Measurements from ENCODE around the gene DNAJC21. TPM values are rescaled to one million over a fixed set of nuclear protein-coding genes. Genes with fewer than 3 reads are reported as not detected.

Gene DNAJC21
- total and polyA plus RNA-seq, 2 donors = 38.1 to 48.9 TPM

DNA sequence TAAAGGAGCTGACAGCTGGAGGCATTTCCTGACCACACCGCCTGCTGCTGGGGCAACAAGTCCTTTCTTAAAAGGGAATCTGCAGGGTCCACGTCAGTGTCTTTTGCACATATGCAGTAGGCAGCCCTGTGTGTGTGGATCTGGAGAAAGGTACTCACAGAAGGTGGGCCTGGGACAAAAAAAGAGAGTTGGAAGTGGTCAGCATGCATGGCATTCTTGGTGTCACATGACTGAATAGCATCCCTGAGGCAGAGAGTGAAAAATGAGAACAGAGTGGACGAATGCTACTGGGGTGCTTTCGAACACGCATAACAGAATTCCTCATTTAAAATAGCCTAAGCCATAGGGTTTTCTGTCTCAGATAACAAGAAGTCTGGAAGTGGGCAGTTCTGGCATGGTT, 47.0 kb downstream of the DNAJC21 start:
- Histone ChIP-seq H3K4me3 (ENCODE audit: low read depth, low read length) (no peak overlapping the region), H3K4me1 (ENCODE audit: insufficient read depth) (no peaks in the 10 kb centered on the region), H3K36me3 (ENCODE audit: insufficient read depth) (no peaks in the 10 kb centered on the region), H3K27ac (ENCODE audit: low read depth) (no peak overlapping the region)
- no peak for DNase-seq (ENCODE audit: extremely low spot score)
- 82% methylated on average over 5 of the region's 5 CpGs for WGBS

DNA sequence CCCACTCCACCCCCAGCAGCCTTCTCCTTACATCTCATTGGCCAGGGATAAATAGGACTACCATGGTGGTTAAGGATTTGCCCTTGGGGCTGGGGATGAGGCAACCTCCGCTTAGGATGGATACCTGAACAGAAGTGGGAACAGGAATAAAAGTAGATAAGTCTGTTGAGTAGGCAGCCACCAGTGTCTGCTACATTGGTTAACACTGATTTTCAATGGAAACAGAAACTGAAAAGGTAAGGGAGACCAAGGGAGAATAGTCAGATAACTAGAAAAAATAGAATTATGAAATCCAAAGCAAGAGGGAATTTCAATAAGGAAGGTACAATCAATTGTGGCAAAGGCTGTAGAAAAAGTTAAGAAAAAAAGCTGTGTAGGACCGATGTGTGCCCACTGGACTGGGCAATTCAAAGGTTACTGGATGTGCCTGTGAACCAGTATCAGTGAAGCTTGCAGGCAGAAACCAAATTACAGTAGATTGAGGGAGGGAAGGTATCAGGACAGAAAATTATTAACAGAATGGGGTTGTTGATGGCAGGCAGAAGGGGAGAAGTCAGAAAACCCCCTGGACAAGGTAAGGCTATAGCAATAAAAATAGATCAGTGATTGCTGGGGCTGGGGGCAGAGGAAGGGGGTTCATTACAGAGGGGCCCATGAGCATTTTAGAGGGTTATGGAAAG, 48.7 kb downstream of the DNAJC21 start:
- Histone ChIP-seq H3K27ac (ENCODE audit: low read depth) (no peak overlapping the region), H3K4me3 (ENCODE audit: low read depth, low read length) (no peak overlapping the region), H3K36me3 (ENCODE audit: insufficient read depth) (no peaks in the 10 kb centered on the region), H3K4me1 (ENCODE audit: insufficient read depth) (no peaks in the 10 kb centered on the region)
- DNase-seq (ENCODE audit: extremely low spot score) = no peak
- 76% methylated on average over 2 of the region's 2 CpGs for WGBS

DNA sequence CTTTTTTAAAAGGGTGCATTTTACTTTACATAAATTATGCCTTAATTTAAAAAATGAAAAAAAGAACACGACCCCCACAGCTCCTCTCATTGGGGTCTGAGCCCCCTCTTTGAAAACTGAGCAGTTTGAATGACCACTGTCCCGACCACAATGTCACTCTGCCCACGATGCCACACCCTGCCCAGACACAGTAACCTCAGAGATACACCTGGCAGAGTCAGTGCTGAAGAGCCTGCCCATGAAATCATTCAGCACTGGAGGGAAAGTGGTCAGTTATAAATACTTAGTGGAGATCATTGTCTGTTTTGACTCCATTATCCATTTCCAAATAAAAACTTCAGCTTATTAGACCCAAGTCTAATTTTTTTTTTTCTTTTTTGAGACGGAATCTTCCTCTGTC, 49.3 kb downstream of the DNAJC21 start:
- Histone ChIP-seq H3K4me1 (ENCODE audit: insufficient read depth) (no peaks in the 10 kb centered on the region), H3K27ac (ENCODE audit: low read depth) (no peak overlapping the region), H3K36me3 (ENCODE audit: insufficient read depth) (no peaks in the 10 kb centered on the region), H3K4me3 (ENCODE audit: low read depth, low read length) (no peak overlapping the region)
- DNase-seq (ENCODE audit: extremely low spot score) = no peak
- 70% methylated on average over 4 of the region's 4 CpGs for WGBS

DNA sequence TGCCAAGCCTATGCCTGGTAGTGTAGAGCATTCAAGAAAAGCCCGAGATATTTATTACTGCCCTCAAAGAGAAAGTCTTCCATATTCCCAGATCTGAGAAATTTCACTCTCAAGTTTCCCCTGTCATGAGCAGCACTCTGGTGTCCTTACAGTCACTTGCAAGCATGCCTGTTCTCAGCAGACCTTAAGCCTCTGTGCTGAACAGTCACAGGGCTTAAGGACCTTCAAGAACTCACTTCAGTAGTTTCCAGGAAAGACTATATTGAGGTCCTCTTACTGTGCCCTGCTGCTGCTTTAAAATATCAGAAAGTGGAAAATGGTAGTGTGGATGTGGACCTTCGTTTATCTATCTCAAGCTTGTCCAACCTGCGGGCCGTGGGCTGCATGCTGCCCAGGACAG, 53.5 kb downstream of the DNAJC21 start:
- H3K4me1 ChIP-seq (ENCODE audit: insufficient read depth) = no peaks in the 10 kb centered on the region
- no peak overlapping the region for H3K27ac ChIP-seq (ENCODE audit: low read depth)
- 87% methylated on average over 4 of the region's 4 CpGs for WGBS
- H3K4me3 ChIP-seq (ENCODE audit: low read depth, low read length) = no peak overlapping the region
- no peak for DNase-seq (ENCODE audit: extremely low spot score)
- no peaks in the 10 kb centered on the region for H3K36me3 ChIP-seq (ENCODE audit: insufficient read depth)

DNA sequence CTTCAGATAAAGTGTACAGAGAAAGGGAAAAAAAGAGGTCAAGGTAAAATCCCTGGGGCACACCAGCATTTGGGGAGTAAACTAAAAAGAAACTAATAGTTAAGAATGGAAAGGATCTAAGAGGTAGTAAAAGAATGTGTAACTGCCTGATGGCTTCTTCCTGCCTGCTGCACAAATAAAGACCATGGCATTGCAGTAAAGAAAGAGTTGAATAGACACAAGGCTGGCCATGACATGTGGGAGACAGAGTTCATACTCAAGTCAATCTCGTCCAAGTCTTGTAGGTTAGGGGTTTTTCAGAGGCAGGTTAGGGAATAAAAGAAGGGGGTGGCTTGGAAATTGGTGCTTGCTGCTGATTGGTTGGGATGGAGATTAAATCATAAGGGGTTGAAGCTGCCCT, 57.6 kb downstream of the DNAJC21 start:
- 95% methylated on average over 1 of the region's 1 CpG for WGBS
- Histone ChIP-seq H3K4me1 (ENCODE audit: insufficient read depth) (no peaks in the 10 kb centered on the region), H3K27ac (ENCODE audit: low read depth) (no peak overlapping the region), H3K36me3 (ENCODE audit: insufficient read depth) (no peaks in the 10 kb centered on the region), H3K4me3 (ENCODE audit: low read depth, low read length) (no peak overlapping the region)
- DNase-seq (ENCODE audit: extremely low spot score) = no peak

DNA sequence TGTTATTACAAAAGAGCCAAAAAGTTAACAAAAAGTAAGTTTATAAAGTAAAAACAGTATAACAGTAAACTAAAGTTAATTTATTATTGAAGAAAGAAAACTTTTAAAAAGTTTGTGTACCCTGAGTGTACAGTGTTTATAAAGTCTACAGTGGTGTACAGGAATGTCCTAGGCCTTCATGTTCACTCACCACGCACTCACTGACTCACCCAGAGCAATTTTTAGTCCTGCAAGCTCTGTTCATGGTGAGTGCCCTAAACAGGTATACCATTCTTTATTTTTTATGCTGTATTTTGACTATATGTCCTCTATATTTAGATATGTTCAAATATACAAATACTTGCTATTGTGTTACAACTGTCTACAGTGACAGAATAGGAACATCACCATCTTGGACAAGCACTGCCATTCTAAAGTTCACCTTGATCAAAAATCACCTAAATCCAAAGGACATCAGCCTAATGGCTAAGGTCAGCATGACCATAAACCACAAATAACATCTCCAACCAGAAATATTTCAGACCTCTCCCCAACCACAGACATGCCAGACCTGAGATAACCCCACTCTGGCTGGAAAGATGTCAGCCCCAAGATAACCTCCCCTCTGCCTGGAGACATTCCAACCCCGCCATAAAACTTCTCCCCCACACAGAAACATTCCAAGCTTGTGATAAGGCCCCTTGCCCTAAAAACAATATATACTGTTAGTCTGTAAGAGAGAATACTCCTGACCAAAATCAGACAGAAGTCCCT, 62.3 kb downstream of the DNAJC21 start:
- no peaks in the 10 kb centered on the region for H3K36me3 ChIP-seq (ENCODE audit: insufficient read depth)
- DNase-seq (ENCODE audit: extremely low spot score) = no peak
- 66% methylated on average over 2 of the region's 2 CpGs for WGBS

DNA sequence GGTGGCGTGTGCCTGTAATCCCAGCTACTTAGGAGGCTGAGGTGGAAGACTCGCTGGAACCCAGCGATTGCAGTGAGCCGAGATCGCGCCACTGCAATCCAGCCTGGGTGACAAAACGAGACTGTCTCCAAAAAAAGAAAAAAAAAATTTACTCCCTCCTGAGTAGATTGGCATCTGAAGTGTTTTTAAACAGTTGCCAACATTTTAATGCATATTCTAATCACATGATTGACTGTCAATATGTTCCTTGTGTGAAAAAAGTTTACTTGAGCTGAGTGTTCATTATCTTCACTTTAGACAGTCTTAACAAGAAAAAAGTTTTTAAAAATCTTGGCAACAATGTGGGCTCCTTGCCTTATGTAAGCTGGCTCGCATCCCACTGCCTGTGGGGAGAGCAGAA, 64.6 kb downstream of the DNAJC21 start:
- WGBS = 77% methylated on average over 8 of the region's 8 CpGs
- Histone ChIP-seq H3K27ac (ENCODE audit: low read depth) (no peak overlapping the region), H3K36me3 (ENCODE audit: insufficient read depth) (no peaks in the 10 kb centered on the region), H3K4me1 (ENCODE audit: insufficient read depth) (no peaks in the 10 kb centered on the region), H3K4me3 (ENCODE audit: low read depth, low read length) (no peak overlapping the region)
- no peak for DNase-seq (ENCODE audit: extremely low spot score)

More for the DNA sequence above, 62.3 kb downstream of the DNAJC21 start:
- Histone ChIP-seq H3K27ac (ENCODE audit: low read depth) (no peak overlapping the region), H3K4me1 (ENCODE audit: insufficient read depth) (no peaks in the 10 kb centered on the region), H3K4me3 (ENCODE audit: low read depth, low read length) (no peak overlapping the region)

DNA sequence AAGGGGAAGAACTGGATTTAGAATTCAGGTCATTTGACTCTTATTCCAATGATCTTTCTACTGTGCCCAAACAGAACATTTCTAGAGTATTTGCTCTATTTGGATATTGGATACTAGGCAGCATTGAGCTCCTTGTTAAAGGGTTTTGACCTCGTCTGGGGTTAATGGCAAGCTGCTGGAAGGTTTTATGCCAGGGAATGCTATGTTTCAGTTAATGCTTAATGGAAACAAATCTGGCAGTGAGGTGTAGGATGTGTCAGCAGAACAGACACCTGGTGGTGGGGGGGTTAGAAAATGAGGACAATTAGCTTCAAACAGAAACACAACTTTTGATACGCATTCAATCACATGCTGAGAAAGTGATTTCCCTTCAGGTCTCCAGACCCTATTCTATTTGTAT, 66.9 kb downstream of the DNAJC21 start:
- Histone ChIP-seq H3K27ac (ENCODE audit: low read depth) (no peak overlapping the region), H3K4me3 (ENCODE audit: low read depth, low read length) (no peak overlapping the region), H3K36me3 (ENCODE audit: insufficient read depth) (no peaks in the 10 kb centered on the region), H3K4me1 (ENCODE audit: insufficient read depth) (no peaks in the 10 kb centered on the region)
- WGBS = 83% methylated on average over 2 of the region's 2 CpGs
- DNase-seq (ENCODE audit: extremely low spot score) = no peak

DNA sequence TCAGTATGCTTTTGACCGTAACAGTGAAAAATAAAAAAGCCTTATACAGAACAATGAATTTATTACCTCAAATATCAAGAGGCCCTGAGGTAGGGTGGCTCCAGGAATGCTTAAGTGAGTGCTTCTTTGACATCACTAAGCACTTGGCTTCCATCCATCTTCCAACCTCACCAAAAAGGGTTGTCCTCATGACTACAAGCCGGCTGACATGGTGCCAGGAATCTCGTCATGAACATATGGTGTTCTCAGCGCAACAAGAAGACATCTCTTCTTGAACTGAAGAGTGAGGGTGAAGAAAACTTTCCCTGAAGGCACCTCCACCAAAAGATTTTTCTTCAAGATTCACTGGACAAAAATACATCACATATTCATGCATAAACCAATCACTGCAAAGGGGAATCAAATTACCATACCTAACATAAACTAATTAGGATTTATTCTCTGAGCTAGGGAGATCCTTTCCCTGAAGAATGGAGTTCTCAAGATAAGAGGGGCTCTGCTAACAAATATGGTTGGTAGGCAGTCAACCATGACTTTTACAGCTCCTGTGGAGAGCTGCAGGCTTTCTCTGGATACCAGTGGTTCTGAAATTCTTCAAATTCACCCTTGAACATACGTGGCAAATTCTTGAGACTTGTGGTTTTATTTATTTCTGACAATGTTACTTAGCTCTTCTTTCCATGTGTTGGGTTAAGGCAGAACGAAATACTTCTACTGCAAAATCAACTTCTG, 68.9 kb downstream of the DNAJC21 start:
- Histone ChIP-seq H3K4me1 (ENCODE audit: insufficient read depth) (no peaks in the 10 kb centered on the region), H3K27ac (ENCODE audit: low read depth) (no peak overlapping the region), H3K36me3 (ENCODE audit: insufficient read depth) (no peaks in the 10 kb centered on the region), H3K4me3 (ENCODE audit: low read depth, low read length) (no peak overlapping the region)
- 70% methylated on average over 6 of the region's 6 CpGs for WGBS
- DNase-seq (ENCODE audit: extremely low spot score) = no peak

DNA sequence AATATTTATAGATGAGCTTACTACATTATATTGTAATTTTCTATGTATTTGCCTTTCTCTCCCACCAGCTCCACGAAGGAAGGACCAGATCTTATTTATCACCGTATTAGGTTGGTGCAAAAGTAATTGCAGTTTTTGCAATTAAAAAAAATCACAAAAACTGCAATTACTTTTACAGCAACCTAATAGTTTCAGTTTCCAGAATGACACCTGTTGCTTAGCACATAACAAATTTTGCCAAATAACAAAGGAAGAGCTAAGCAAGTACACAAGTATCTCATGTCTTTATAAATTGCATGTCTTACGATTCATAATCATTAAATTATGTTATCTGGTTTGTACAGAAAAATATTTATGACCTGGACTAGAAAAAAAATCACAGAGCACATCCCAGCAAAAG, 72.5 kb downstream of the DNAJC21 start:
- WGBS = 71% methylated on average over 3 of the region's 3 CpGs
- Histone ChIP-seq H3K4me3 (ENCODE audit: low read depth, low read length) (no peak overlapping the region), H3K36me3 (ENCODE audit: insufficient read depth) (no peaks in the 10 kb centered on the region), H3K4me1 (ENCODE audit: insufficient read depth) (no peaks in the 10 kb centered on the region), H3K27ac (ENCODE audit: low read depth) (no peak overlapping the region)
- DNase-seq (ENCODE audit: extremely low spot score) = no peak

DNA sequence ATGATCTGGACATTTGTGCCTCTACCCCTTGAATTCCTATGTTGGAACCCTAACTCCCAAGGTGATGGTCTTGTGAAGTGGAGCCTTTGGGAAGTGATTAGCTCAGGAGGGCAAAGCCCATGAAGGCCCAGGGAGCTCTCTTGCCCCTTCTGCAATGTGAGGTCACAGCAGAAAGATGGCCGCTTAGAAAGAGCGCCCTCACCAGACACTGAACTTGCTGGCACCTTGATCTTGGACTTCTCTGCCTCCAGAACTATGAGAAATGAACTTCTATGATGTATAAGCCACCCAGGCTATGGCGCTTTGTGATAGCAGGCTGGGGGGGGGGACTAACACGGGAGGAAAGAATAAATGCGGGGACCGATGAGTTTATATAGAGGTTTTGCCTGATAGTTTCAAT, 73.1 kb downstream of the DNAJC21 start:
- H3K4me3 ChIP-seq (ENCODE audit: low read depth, low read length) = no peak overlapping the region
- no peaks in the 10 kb centered on the region for H3K4me1 ChIP-seq (ENCODE audit: insufficient read depth)
- H3K36me3 ChIP-seq (ENCODE audit: insufficient read depth) = no peaks in the 10 kb centered on the region
- no peak for DNase-seq (ENCODE audit: extremely low spot score)
- no peak overlapping the region for H3K27ac ChIP-seq (ENCODE audit: low read depth)
- 94% methylated on average over 6 of the region's 6 CpGs for WGBS

DNA sequence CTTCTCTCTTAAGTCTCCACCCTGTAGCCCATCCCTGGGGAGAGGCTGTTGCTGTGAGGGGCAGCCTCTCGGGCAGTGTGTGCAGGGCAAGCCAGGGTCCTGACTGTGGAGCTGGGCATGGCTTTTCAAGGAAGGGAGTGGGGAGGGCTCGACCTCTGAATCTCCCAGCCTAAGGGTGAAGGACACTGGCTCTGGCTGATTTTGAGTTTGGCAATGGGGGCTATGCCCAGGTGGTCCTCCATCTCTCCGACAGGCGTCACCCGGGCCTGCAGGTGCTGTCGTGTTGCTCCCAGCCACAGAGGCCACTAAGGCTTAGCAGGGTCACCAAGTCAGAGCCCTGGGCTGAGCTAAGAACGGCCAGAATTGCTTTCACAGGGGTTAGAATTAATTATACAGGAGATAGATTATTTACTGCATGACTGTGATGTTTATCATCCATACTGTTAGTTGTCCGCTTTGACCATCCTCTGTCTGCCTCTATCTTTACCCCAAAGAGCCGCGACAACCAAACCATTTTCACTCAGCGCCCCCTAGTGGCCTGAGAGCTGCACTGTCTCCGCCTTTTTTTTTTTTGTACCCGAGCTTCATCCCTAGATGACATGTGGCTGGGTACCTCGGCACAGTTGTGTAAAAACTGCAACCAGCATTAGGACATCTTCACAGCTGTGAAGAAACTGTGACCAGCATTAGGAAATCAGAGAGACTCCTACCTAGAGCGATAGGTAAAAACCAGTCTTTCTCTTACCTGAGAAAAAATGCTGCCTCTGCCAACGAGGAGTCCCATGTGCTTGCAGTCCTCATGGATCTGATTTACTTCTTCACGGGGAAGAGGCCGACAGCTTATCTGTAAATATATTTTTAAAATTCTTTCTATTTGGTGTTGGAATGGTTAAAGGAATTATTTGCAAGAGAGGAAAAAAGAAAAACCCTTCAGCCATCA, 73.9 kb downstream of the DNAJC21 start:
- Histone ChIP-seq H3K4me1 (ENCODE audit: insufficient read depth) (no peaks in the 10 kb centered on the region), H3K4me3 (ENCODE audit: low read depth, low read length) (no peak overlapping the region), H3K27ac (ENCODE audit: low read depth) (no peak overlapping the region), H3K36me3 (ENCODE audit: insufficient read depth) (no peaks in the 10 kb centered on the region)
- DNase-seq (ENCODE audit: extremely low spot score) = no peak
- WGBS = 48% methylated on average over 18 of the region's 18 CpGs

DNA sequence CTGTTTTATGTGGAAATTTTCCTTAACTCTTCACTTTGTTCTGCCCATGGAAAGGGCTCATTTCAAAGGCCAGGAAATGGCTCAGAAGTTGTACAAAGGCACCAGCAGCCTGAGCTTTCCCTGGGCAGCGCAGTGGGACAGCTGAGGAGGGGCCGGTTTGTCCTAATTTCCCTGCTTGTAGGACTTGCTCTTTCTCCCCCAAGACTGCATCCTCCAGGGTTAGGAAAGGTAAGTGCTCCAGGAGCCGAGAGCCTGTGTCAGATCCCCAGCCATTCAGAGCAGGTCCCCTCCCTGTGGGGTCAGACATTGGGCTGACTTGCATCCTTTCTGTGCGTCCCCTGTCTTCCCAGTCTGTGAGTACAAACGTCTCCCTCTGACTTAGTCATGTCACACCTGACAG, 74.8 kb downstream of the DNAJC21 start:
- H3K4me3 ChIP-seq (ENCODE audit: low read depth, low read length) = no peak overlapping the region
- no peaks in the 10 kb centered on the region for H3K4me1 ChIP-seq (ENCODE audit: insufficient read depth)
- H3K36me3 ChIP-seq (ENCODE audit: insufficient read depth) = no peaks in the 10 kb centered on the region
- WGBS = 78% methylated on average over 5 of the region's 5 CpGs
- no peak overlapping the region for H3K27ac ChIP-seq (ENCODE audit: low read depth)
- DNase-seq (ENCODE audit: extremely low spot score) = no peak
